SU-DHL-6 (cell line): ENCODE measurements around the gene KCNE4.

Experiments
- CTCF ChIP-seq: fragments of 200-600 bp; sonication (generic); IDR thresholded peaks from one replicate; pipeline ENCODE4 v1.5.1; 2017; ENCODE audit warnings: antibody characterized with exemption, mild to moderate bottlenecking, low read length, moderate library complexity; ENCODE audit not compliant: insufficient read depth, poor library complexity, severe bottlenecking
- EZH2phosphoT487 ChIP-seq: fragments of 200-600 bp; sonication (generic), shearing (Covaris generic); conservative IDR thresholded peaks from 2 replicates; pipeline ENCODE4 v1.6.1; 2018; ENCODE audit warnings: mild to moderate bottlenecking, antibody characterized with exemption, low read length, moderate library complexity, mixed read lengths

- no peak for TF ChIP-seq CTCF
- TF ChIP-seq EZH2phosphoT487: no peak
These were observed 29.8 kb downstream of the KCNE4 start for GRCh38 chr2:223081789-223082188.
